Activated CD4-positive, alpha-beta T cell treated with anti-CD3 and anti-CD28 coated beads for 36 hours (primary cell): ENCODE results near the gene SDK2. TPM values are rescaled to one million over a fixed set of nuclear protein-coding genes. Genes with fewer than 3 reads are reported as not detected.

Experiments
- ATAC-seq: fragments of 200-7000 bp; cut with Tn5 transposase; one replicate; pipeline ENCODE4 v1.10.0; 2021; ENCODE audit warnings: mild to moderate bottlenecking, moderate library complexity
- CTCF ChIA-PET: fragments of 350-600 bp; sonication (Branson Sonifier 250); formaldehyde crosslinking; loops from one replicate; lab custom pipeline; 2021; ENCODE audit warnings: antibody characterized with exemption; lab: Charles Lee
- POLR2A ChIA-PET: fragments of 350-600 bp; sonication (Branson Sonifier 250); formaldehyde crosslinking; loops from one replicate; lab custom pipeline; 2021; ENCODE audit warnings: antibody characterized with exemption, inconsistent platforms; lab: Charles Lee
- DNase-seq: peaks from one replicate; pipeline ENCODE4 v3.0.0-alpha.2; 2020
- H3K27ac Mint-ChIP-seq: one replicate; pipeline ENCODE4 v1.8.0; 2021; ENCODE audit warnings: mixed read lengths
- H3K27me3 Mint-ChIP-seq: one replicate; pipeline ENCODE4 v1.8.0; 2021; ENCODE audit warnings: mixed read lengths
- H3K36me3 Mint-ChIP-seq: one replicate; pipeline ENCODE4 v1.8.0; 2021; ENCODE audit warnings: low read depth, mixed read lengths
- H3K4me1 Mint-ChIP-seq: one replicate; pipeline ENCODE4 v1.8.0; 2021; ENCODE audit warnings: mixed read lengths
- H3K4me3 Mint-ChIP-seq: one replicate; pipeline ENCODE4 v1.8.0; 2021; ENCODE audit warnings: mild to moderate bottlenecking, moderate library complexity, mixed read lengths
- H3K9me3 Mint-ChIP-seq: one replicate; pipeline ENCODE4 v1.8.0; 2021; ENCODE audit warnings: low read depth, mixed read lengths
- intact Hi-C, 2 experiments: fragments of 100-400 bp; cut with DNase I in 1 of 2; cut with micrococcal nuclease in 1 of 2; formaldehyde crosslinking; loops; one replicate each; pipeline versions ENCODE4 v1.14.2 to v1.15.1; 2022 to 2024; cut with DNase I, micrococcal nuclease
- total RNA-seq, 2 experiments: library from RNA; stranded (reverse); gene quantifications; one replicate each; pipeline ENCODE4 v1.2.3, GENCODE V29; 2021

The SDK2 gene
- total RNA-seq, 2 experiments from 2014 or later: 0.23 to 0.27 TPM

GRCh38 chr17:73584987-73585386 is 59.3 kb downstream of the SDK2 start:
- ATAC-seq: no peak
- no peaks in the 10 kb centered on the region for H3K9me3 Mint-ChIP-seq
- intact Hi-C loops: no loop called here
- POLR2A ChIA-PET: no interaction called here
- H3K4me1 Mint-ChIP-seq: peaks cover 22% of the 10 kb centered on the region
- no peaks in the 10 kb centered on the region for H3K36me3 Mint-ChIP-seq
- no peak overlapping the region for H3K27ac Mint-ChIP-seq
- H3K27me3 Mint-ChIP-seq: no peaks in the 10 kb centered on the region
- DNase-seq: no peak
- no peak overlapping the region for H3K4me3 Mint-ChIP-seq
- CTCF ChIA-PET: interaction anchor here (0.6 to 1.0 kb wide), 2 partner anchors 125 to 155 kb away, joined by 3 read pairs; no protein-coding TSS in a partner anchor

GRCh38 chr17:73584049-73584448 is 60.2 kb downstream of the SDK2 start:
- Mint-ChIP-seq H3K4me1 (peaks cover 14% of the 10 kb centered on the region), H3K9me3 (no peaks in the 10 kb centered on the region), H3K27me3 (no peaks in the 10 kb centered on the region), H3K27ac (no peak overlapping the region), H3K36me3 (no peaks in the 10 kb centered on the region), H3K4me3 (no peak overlapping the region)
- DNase-seq: no peak
- ATAC-seq: no peak
- POLR2A ChIA-PET: no interaction called here
- CTCF ChIA-PET: no interaction called here
- intact Hi-C loops: no loop called here

DNA sequence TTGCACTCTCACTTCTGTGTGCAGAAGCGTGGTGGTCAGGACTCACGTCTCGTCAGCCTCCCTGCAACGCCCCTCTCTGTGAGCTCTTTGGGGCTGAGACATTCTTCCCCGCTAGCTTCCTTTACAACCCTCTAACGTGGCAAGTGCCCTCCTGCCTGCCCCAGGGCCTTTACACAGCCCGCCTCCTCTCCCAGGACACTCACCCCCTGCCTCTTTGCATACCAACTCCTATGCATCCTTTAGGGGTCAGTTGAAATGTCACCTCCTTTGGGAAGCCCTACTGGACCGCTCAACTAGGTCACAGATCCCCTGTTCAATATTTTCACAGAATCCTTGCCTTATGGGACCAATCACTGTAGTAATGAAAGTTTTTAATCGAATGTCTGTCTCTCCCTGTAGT is 61.4 kb downstream of the SDK2 start:
- no peaks in the 10 kb centered on the region for H3K9me3 Mint-ChIP-seq
- intact Hi-C loops: no loop called here
- POLR2A ChIA-PET: no interaction called here

GRCh38 chr17:73582359-73582758 is 61.9 kb downstream of the SDK2 start:
- Mint-ChIP-seq H3K27me3 (no peaks in the 10 kb centered on the region), H3K4me1 (peaks cover 5% of the 10 kb centered on the region), H3K27ac (no peak overlapping the region), H3K9me3 (no peaks in the 10 kb centered on the region), H3K4me3 (no peak overlapping the region), H3K36me3 (no peaks in the 10 kb centered on the region)
- ATAC-seq: no peak
- POLR2A ChIA-PET: no interaction called here
- CTCF ChIA-PET: no interaction called here
- no peak for DNase-seq
- intact Hi-C loops: no loop called here

More for the DNA sequence above, 61.4 kb downstream of the SDK2 start:
- no peaks in the 10 kb centered on the region for H3K36me3 Mint-ChIP-seq
- DNase-seq (no peak), ATAC-seq (no peak)
- H3K4me1 Mint-ChIP-seq: peaks cover 9% of the 10 kb centered on the region
- no peaks in the 10 kb centered on the region for H3K27me3 Mint-ChIP-seq
- H3K4me3 Mint-ChIP-seq: no peak overlapping the region
- CTCF ChIA-PET: no interaction called here
- no peak overlapping the region for H3K27ac Mint-ChIP-seq

DNA sequence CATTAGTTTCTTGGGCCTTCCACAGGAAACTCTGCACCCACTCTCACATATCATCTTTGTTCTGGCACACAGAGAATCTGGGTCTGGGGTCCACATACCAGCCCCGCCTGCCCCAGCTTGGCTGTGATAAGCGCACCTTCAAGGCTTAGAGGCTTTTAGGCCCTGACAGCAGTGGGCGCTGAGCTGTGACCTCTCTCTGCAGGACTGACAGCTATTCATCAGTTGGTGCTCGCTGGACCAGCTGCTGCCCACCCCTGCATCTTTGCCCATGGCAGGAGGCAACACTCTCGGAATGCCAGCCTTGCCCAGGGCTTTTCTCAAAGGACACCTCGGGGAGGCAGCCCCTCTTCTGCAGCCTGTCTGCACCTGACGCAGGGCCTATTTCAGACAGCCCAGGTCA is 62.9 kb downstream of the SDK2 start:
- DNase-seq (no peak), ATAC-seq (no peak)
- Mint-ChIP-seq H3K27me3 (no peaks in the 10 kb centered on the region), H3K36me3 (no peaks in the 10 kb centered on the region), H3K27ac (no peak overlapping the region), H3K4me3 (no peak overlapping the region), H3K9me3 (no peaks in the 10 kb centered on the region), H3K4me1 (peaks cover 4% of the 10 kb centered on the region)
- POLR2A ChIA-PET: no interaction called here
- CTCF ChIA-PET: no interaction called here
- intact Hi-C loops: no loop called here

DNA sequence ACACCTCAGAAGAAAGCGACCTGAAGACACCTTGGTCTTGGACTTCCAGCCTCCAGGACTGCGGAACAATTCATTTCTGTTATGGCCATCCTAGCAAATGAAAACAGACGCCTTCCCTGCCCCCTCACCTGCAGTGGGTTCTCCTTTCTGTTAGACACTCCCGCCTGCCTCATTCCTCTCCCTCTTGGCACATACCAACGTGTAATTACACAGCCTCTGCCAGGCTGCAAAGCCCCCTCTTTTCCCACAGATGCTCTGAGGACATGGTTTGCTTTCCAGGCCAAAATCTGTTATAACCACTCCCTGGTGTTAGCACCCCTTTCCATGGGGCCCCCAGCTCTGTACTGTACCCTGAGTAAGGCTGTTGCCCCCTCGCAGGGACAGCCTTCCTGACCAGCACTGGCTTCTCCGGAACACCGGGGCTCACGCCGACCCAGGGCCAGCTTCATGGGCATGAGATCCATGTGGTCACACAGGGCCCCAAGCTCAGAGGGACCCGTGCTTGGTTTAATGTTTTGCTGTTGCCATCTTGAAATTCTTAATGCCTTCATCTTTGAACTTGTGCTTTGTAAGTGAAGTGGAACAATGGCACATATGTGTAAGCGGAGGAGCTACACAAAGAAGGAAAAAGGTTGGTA is 64.1 kb downstream of the SDK2 start:
- H3K4me1 Mint-ChIP-seq: no peaks in the 10 kb centered on the region
- H3K36me3 Mint-ChIP-seq: no peaks in the 10 kb centered on the region
- no peaks in the 10 kb centered on the region for H3K9me3 Mint-ChIP-seq
- H3K27ac Mint-ChIP-seq: no peak overlapping the region
- H3K4me3 Mint-ChIP-seq: no peak overlapping the region
- no peaks in the 10 kb centered on the region for H3K27me3 Mint-ChIP-seq
- POLR2A ChIA-PET: no interaction called here
- intact Hi-C loops: no loop called here
- ATAC-seq (no peak), DNase-seq (no peak)
- CTCF ChIA-PET: interaction anchor here (0.7 kb wide), 1 partner anchor 16 kb away, joined by 3 read pairs; no protein-coding TSS in a partner anchor

DNA sequence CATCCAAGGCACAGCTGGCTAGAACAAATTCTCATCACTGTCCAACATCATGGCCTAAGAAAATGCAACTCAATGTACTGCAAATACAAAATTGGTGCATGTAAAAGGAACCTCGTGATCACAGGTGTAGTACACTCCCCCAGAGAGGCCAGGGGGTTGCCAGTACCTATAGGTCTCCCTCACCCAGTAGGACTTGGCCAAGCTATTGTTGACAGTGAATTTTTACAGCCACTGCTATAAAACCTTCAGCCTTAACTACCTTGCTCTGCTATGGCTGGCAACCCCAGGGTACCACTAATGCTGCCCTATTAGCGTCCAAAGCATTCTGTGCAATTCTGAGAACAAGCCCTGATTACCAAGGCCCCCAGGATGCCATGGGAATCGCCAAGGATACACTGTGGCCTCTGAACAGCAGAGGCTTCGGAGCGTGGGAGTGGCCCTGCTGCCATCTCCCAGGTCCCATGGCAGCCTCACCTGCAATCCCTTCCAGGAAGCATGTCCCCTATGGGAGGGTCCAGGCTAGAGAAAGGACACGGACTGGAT is 67.6 kb downstream of the SDK2 start:
- no peak overlapping the region for H3K4me3 Mint-ChIP-seq
- H3K27ac Mint-ChIP-seq: no peak overlapping the region
- ATAC-seq: no peak
- H3K4me1 Mint-ChIP-seq: no peaks in the 10 kb centered on the region
- no peaks in the 10 kb centered on the region for H3K36me3 Mint-ChIP-seq
- intact Hi-C loops: no loop called here
- no peaks in the 10 kb centered on the region for H3K9me3 Mint-ChIP-seq
- POLR2A ChIA-PET: no interaction called here
- no peaks in the 10 kb centered on the region for H3K27me3 Mint-ChIP-seq
- CTCF ChIA-PET: no interaction called here
- DNase-seq: no peak

DNA sequence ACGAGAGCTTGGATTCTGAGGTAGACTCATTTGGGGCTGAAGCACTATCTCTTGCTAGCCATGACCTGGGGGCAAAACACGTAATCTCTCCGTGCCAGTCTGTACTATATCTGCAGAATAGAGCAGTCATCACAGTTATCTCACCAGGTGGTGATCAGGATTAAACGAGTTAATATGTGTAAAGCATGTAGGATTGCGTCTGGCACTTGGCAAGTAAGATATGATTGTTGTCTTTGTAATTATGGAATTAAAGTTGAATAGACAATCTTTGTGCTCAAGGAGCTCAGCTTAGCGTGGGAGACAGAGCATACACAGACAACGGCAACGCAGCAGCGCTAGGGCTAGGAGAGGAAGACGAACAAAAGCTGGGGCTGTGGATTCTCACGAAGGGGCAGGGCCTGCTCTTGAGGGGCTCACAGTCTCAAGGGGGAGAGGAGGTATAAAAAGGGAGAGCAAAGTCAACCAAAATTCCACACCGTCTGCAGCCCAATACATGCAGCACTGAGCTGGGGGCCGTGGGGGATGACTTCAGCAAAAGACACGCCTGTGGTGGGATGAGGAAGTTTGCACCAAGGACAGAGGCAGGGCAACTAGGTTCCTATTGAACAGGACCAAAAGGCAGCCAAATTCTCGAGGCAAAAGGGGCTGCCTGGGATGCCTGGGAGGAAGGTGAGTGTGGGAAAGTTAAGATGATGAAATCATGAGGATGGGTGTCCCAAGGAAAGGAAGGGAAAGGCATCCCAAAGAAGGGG is 68.6 kb downstream of the SDK2 start:
- POLR2A ChIA-PET: no interaction called here
- Mint-ChIP-seq H3K4me3 (no peak overlapping the region), H3K9me3 (no peaks in the 10 kb centered on the region)

GRCh38 chr17:73571511-73572130 is 72.6 kb downstream of the SDK2 start:
- Mint-ChIP-seq H3K36me3 (no peaks in the 10 kb centered on the region), H3K27me3 (no peaks in the 10 kb centered on the region), H3K9me3 (no peaks in the 10 kb centered on the region), H3K27ac (no peak overlapping the region), H3K4me1 (peaks cover 18% of the 10 kb centered on the region), H3K4me3 (no peak overlapping the region)
- intact Hi-C loops: no loop called here
- ATAC-seq (no peak), DNase-seq (no peak)
- ChIA-PET POLR2A (no interaction called here), CTCF (interaction anchor here (1.1 kb wide), 1 partner anchor 123 kb away, joined by 4 read pairs; no protein-coding TSS in a partner anchor)

More for the DNA sequence above, 68.6 kb downstream of the SDK2 start:
- Mint-ChIP-seq H3K27me3 (no peaks in the 10 kb centered on the region), H3K4me1 (no peaks in the 10 kb centered on the region), H3K36me3 (no peaks in the 10 kb centered on the region), H3K27ac (no peak overlapping the region)
- no peak for DNase-seq
- no peak for ATAC-seq
- intact Hi-C loops: no loop called here
- CTCF ChIA-PET: interaction anchor here (0.6 kb wide), 2 partner anchors 9 to 16 kb away, joined by 3 read pairs; no protein-coding TSS in a partner anchor

- peaks cover 18% of the 10 kb centered on the region for H3K4me1 Mint-ChIP-seq
- H3K27me3 Mint-ChIP-seq: no peaks in the 10 kb centered on the region
- POLR2A ChIA-PET: no interaction called here
- intact Hi-C loops: no loop called here
- CTCF ChIA-PET: no interaction called here
- no peaks in the 10 kb centered on the region for H3K9me3 Mint-ChIP-seq
- ATAC-seq (no peak), DNase-seq (no peak)
- H3K27ac Mint-ChIP-seq: no peak overlapping the region
- H3K36me3 Mint-ChIP-seq: no peaks in the 10 kb centered on the region
- H3K4me3 Mint-ChIP-seq: no peak overlapping the region
Observed at GRCh38 chr17:73569762-73570319, 74.4 kb downstream of the SDK2 start.

- Mint-ChIP-seq H3K4me3 (no peak overlapping the region), H3K4me1 (peaks cover 18% of the 10 kb centered on the region), H3K36me3 (no peaks in the 10 kb centered on the region), H3K9me3 (no peaks in the 10 kb centered on the region), H3K27me3 (no peaks in the 10 kb centered on the region), H3K27ac (no peak overlapping the region)
- CTCF ChIA-PET: interaction anchor here (0.6 kb wide), 1 partner anchor 29 kb away, joined by 3 read pairs; no protein-coding TSS in a partner anchor
- POLR2A ChIA-PET: no interaction called here
- ATAC-seq (no peak), DNase-seq (no peak)
- intact Hi-C loops: no loop called here
Observed at GRCh38 chr17:73568934-73569333, 75.3 kb downstream of the SDK2 start.
